ENCODE measurements around the gene HEPN1. TPM values are rescaled to one million over a fixed set of nuclear protein-coding genes. Genes with fewer than 3 reads are reported as not detected.

Gene HEPN1
- total and polyA plus RNA-seq, 2 of the 8 experiments (the other 6 are each of a cell fraction or from before 2014, with no cell fraction given), result not detected

GRCh38 chr11:124889191-124890091 lies 29.6 kb upstream of the HEPN1 start:
- H2BK15ac ChIP-seq (ENCODE audit: low read length), result no peak overlapping the region
- 87% methylated on average over 2 of the region's 2 CpGs; no CpG with 5 or more reads in 1 of the 2 experiments for WGBS, 2 experiments (ENCODE audit: extremely low coverage in 1 of 2, insufficient coverage in 1 of 2, insufficient read length in 1 of 2, insufficient replicate concordance in 2 of 2, low coverage in 1 of 2, low lambda C conversion rate in 2 of 2, missing lambda C conversion rate in 1 of 2)
- no peak overlapping the region for H4K91ac ChIP-seq (replicated peaks; ENCODE audit: insufficient read length, low read length)
- no peak overlapping the region for H2BK120ac ChIP-seq (replicated peaks; ENCODE audit: low read depth, low read length)
- no peak overlapping the region for H3K4ac ChIP-seq (replicated peaks; ENCODE audit: insufficient read length, low read depth, low read length)
- H4K8ac ChIP-seq (ENCODE audit: extremely low read depth, insufficient read depth, low read length), result no peak overlapping the region
- no peaks in the 10 kb centered on the region for H3K79me2 ChIP-seq (ENCODE audit: control insufficient read depth in 1 of 2, insufficient read depth in 2 of 2, low read length in 2 of 2)
- H3K27ac ChIP-seq (ENCODE audit: low read depth, low read length), result no peak overlapping the region
- H3K14ac ChIP-seq (ENCODE audit: insufficient read length), result no peak overlapping the region
- H2BK5ac ChIP-seq (ENCODE audit: low read depth, low read length), result no peak overlapping the region
- no peak for DNase-seq (ENCODE audit: low read depth in 1 of 2, low spot score in 2 of 2)
- H3K4me2 ChIP-seq (ENCODE audit: insufficient read depth in 1 of 2, low read depth in 2 of 2, low read length in 2 of 2), result no peak overlapping the region
- no peak overlapping the region for H2AFZ ChIP-seq (ENCODE audit: low read length)
- TF ChIP-seq EP300 (IDR thresholded peaks at IDR 0.05; ENCODE audit: borderline replicate concordance in 1 of 2, low read depth in 2 of 2, low read length in 2 of 2), result no peak
- no peak for TF ChIP-seq RFX5 (IDR thresholded peaks at IDR 0.05; ENCODE audit: borderline replicate concordance, low read depth, low read length)
- peaks cover 0 to 3% (median under 1%) of the 10 kb centered on the region in 4 experiments; a peak in 2 of 7 replicates for H3K27me3 ChIP-seq (replicated peaks in 1 of 4; ENCODE audit: control insufficient read depth in 3 of 4, extremely low read depth in 1 of 4, insufficient read depth in 3 of 4, low read length in 3 of 4)
- no peak overlapping the region for H2AK5ac ChIP-seq (ENCODE audit: low read depth, low read length)
- H3K4me3 ChIP-seq (ENCODE audit: extremely low read depth in 1 of 4, insufficient read depth in 2 of 4, low read depth in 3 of 4, low read length in 4 of 4), result no peak overlapping the region
- no peak overlapping the region for H3K56ac ChIP-seq (replicated peaks; ENCODE audit: insufficient read length, low read depth, low read length)
- no peaks in the 10 kb centered on the region for H3K79me1 ChIP-seq (ENCODE audit: low read depth, low read length)
- no peak overlapping the region for H4K5ac ChIP-seq (ENCODE audit: insufficient read length, low read depth, low read length)
- H3K23ac ChIP-seq (ENCODE audit: insufficient read length), result no peak overlapping the region
- POLR2A ChIA-PET (ENCODE audit: partially characterized antibody), result interaction anchor here (1.8 kb wide), 1 partner anchor 9 kb away, joined by 5 read pairs; the partner anchor contains the start of gene ROBO4
- H3K9ac ChIP-seq (replicated peaks in 1 of 4; ENCODE audit: extremely low read depth in 1 of 4, low read depth in 3 of 4, low read length in 3 of 4), result no peak overlapping the region
- no peaks in the 10 kb centered on the region for H3K36me3 ChIP-seq (ENCODE audit: control insufficient read depth in 2 of 4, insufficient read depth in 4 of 4, low read length in 3 of 4)
- no peak overlapping the region for H2BK12ac ChIP-seq (ENCODE audit: low read depth, low read length)
- H2BK20ac ChIP-seq (ENCODE audit: low read length), result no peak overlapping the region
- CTCF ChIA-PET (ENCODE audit: partially characterized antibody), result interaction anchor here (0.6 to 4.8 kb wide), 8 partner anchors 8 to 225 kb away, joined by 3 to 22 read pairs (median 5); partner anchors contain the start of gene ROBO4
- no peaks in the 10 kb centered on the region for H3K23me2 ChIP-seq (ENCODE audit: low read depth, low read length)
- no peak for FAIRE-seq
- no peaks in the 10 kb centered on the region for H3K9me3 ChIP-seq (ENCODE audit: insufficient read depth in 2 of 2, low read depth in 1 of 2, low read length in 1 of 2)
- no peak overlapping the region for H3K18ac ChIP-seq (ENCODE audit: extremely low read depth, low read length)
- no peaks in the 10 kb centered on the region for H4K20me1 ChIP-seq (replicated peaks in 1 of 2; ENCODE audit: control insufficient read depth in 1 of 2, insufficient read depth in 2 of 2, low read length in 2 of 2)
- H3K4me1 ChIP-seq (replicated peaks in 1 of 4; ENCODE audit: control insufficient read depth in 3 of 4, insufficient read depth in 4 of 4, low read length in 3 of 4), result no peaks in the 10 kb centered on the region; a peak in 1 of 7 replicates
